HG02763 (cell line): ENCODE results near the gene GPD1.
"Not testable (repeated sequence)": the region's sequence is repeated elsewhere in the genome, so short reads cannot be mapped to it uniquely, and the experiment has no call there.

Experiments
- ATAC-seq: cut with Tn5 transposase; IDR thresholded peaks from one replicate; pipeline ENCODE4 v1.9.1; 2021; ENCODE audit warnings: mild to moderate bottlenecking, moderate library complexity; ENCODE audit not compliant: unreplicated experiment

GPD1 gene

DNA sequence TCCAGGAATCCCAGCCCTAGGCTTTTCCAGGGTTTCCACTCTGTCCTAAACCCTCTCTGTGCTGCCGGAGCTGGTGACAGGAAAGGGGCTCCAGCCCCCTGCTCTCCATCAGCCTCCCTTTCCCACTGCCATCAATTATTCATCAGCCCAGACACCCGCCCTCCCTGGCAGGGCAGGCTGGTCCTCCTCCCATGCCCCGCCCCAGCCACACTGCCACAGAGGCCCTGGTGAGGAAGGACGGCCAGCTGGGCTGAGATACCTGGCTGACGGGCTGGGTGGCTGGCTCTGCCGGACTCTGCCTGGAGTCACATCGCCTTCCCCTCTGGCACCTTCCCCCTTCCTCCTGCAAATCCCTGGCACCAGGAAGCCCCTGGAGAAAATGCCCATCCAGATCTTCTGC is 30.6 kb upstream of the GPD1 start:
- no peak for ATAC-seq

GRCh38 chr12:50073712-50074111 is 30.1 kb upstream of the GPD1 start:
- ATAC-seq = no peak

DNA sequence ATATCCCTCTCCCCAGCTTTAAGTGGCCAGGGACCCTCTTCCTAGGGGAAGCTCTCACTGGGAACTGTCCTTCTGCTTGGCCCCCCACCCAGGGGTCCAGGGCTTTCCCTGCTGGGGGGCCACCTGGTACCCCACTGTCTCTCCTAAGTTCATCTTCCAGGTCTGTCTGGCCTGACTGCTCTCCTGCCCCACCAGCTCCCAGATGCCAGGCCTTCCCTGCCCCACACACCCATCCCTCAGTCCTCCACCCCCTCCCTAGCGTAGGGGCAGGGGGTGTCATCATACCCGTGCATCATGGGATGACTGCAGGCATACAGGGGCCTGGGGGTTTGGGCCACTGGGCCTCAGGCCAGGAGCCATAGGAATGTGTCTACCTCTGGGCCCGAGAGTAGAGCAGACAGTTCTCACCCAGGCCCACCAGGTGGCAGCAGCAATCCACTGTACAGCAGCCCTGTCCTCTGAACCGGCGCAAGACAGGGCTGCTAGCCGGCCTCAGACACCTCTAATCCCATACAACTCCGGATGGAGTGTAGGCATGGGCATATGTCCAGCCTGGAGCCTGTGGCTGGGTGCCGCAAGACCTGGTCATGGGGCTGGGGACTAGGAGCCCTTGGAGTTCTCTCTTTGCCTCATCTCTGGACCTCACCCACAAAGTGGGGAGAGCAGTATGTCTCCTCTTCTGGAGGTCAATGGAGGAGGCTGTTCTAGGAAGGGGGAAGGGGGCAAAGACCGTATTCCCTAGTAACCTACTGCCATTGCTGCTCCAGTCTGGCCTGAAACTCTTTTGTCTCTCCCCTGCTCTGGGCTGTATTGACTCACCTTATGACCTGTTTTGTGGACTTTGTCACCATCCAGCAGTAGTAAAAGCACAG is 28.6 kb upstream of the GPD1 start:
- peak; percentile 43 for ATAC-seq

DNA sequence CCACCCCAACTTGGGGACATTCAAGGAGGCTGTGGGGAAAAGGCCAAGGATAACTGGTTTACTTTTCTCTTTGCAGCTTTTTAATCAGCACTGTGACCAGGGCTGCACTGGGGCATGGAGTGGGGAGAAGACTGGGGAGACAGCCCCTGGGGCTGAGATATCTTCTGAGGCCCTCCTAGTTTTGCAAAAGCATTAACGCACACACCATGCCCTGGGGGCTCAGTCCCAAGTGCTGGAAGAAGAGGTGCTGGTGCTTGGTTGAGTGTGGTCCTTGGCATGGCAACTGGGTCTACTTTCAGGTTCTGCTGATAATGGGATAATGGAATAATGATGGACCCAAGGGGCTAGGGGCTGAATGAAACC is 28.0 kb upstream of the GPD1 start:
- ATAC-seq = no peak

GRCh38 chr12:50077099-50077498 is 26.7 kb upstream of the GPD1 start:
- no peak for ATAC-seq

- no peak for ATAC-seq
Measured at GRCh38 chr12:50078281-50078680, 25.5 kb upstream of the GPD1 start.

GRCh38 chr12:50079771-50080170 is 24.0 kb upstream of the GPD1 start:
- ATAC-seq = no peak

- no peak for ATAC-seq
Measured at GRCh38 chr12:50081096-50081808, 22.6 kb upstream of the GPD1 start.

GRCh38 chr12:50082644-50083043 is 21.2 kb upstream of the GPD1 start:
- no peak for ATAC-seq

DNA sequence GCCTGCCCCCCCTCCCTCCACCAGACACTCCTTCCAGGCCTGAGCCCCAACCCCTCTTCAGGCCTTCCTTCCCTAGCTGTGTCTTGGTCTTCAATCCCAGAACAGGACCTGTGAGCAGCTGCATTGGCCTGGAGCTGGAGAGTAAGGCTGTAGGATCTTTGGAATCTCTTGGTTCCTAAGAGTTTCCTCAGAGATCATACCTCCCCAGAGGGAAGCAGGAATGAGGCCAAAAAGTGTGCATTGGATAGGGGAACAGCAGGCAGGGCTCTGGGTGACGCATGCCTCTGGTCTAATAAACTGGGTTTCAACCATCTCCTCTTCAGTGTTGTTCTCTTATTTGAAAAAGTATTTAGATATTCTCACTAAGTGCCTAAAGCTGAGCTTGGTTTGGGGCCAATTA is 20.5 kb upstream of the GPD1 start:
- ATAC-seq = no peak

DNA sequence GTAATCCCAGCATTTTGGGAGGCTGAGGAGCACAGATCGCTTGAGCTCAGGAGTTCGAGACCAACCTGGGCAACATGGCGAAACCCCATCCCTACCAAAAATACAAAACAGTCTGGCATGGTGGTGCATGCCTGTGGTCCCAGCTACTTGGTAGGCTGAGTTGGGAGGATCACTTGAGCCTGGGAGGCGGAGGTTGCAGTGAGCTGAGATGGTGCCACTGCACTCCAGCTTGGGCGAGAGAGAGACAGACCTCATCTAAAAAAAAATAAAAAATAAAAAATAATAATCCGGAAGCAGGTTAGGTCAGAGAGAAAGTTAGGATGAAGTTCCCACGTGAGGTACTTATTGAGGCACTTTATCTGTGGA is 19.4 kb upstream of the GPD1 start:
- ATAC-seq = not testable (repeated sequence)

- ATAC-seq = peak; percentile 87
Measured at GRCh38 chr12:50084775-50085614, 18.8 kb upstream of the GPD1 start, which contains the start of gene SMARCD1. TSS of gene SMARCD1 (plus strand) at chr12:50085342. CDS start at chr12:50085370, 28 bp downstream.

DNA sequence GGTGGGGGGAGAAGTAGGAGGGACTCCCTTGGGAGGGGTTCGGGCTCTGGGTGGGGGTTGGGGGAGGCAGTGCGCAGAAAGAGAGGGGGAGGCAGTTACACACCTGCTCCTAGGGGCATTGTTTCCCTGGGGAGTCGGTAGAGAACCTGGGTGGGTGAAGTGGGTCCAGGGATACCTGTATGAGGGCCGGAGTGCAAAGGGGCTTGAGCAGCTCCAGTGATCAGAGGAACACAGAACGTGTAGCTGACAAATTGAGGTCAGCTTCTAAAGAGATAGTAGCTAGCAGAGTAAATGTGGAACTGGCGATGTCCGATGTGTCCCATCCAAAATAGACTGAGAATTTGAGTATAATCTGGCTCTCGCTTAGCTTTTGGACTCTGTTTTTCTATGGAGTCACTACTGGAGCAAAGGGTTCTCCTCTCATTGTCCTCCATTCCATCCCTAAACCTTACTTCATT is 18.2 kb upstream of the GPD1 start:
- no peak for ATAC-seq

- ATAC-seq = no peak
Measured at GRCh38 chr12:50086148-50086547, 17.7 kb upstream of the GPD1 start.

DNA sequence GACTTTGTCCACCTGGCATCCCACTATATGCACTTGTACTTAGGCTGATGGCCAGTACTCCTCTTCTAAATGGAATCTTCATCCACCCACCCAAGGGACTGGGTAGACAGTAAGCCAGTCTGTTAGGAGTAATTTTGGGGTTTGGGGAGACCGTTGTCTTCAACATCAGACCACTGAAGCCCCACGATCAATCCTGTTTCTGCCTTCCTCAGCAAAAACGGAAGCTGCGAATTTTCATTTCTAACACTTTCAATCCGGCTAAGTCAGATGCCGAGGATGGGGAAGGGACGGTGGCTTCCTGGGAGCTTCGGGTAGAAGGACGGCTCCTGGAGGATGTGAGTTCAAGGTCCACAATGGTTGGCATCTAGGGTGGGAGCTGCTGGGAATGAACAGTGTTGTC is 16.7 kb upstream of the GPD1 start:
- no peak for ATAC-seq

DNA sequence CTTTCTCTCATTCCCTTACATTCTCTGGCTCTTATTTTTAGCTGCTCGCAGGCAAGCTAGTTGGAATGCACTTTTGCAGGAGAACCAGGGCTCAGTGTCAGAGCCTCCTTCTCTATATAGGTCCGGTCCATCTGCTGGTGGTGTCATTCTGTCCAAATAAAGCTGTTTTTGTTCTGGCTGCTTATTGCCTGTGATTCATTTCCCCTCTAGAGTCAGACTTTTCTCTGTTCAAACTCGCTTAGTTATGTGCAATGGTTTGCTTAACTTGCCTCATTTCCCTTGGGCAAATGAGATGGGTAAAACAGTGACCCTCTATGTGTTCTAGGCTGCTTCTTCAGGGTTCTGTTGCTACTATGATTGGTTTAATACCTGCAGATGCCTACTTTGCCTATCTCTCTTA is 15.8 kb upstream of the GPD1 start:
- ATAC-seq = no peak

DNA sequence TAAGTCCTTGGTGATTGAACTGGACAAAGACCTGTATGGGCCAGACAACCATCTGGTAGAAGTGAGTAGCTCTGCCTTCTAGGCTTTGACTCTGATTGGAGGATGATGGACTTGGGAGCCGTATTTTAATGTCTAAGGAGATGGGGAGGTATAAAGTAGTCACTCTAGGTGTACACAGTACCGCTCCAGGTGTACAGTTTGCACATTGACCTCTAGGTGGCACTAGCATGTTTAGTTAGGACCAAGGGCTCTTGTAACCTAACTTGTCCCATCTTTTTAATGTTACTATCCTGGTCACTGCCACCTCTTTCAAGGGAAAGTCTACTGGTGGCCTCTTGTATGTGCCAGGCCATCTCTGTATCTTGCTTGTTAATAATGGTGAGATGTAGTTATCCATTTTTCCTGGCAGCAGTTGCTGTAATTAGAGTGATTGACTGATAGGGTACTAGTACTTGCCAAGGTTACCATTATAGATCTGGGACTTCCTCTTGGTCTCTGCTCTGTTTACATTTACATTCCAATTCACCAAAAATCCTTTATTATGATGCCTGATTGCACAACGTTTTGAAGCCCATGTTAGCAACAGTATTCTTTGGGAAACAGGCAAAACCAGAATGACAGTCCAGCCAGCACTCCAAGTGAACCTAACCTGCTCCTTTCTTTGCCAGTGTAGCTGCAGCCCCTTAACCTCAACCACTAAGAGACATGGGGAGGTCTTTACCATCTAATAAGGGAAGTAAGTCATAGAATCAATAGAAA is 15.1 kb upstream of the GPD1 start:
- no peak for ATAC-seq

DNA sequence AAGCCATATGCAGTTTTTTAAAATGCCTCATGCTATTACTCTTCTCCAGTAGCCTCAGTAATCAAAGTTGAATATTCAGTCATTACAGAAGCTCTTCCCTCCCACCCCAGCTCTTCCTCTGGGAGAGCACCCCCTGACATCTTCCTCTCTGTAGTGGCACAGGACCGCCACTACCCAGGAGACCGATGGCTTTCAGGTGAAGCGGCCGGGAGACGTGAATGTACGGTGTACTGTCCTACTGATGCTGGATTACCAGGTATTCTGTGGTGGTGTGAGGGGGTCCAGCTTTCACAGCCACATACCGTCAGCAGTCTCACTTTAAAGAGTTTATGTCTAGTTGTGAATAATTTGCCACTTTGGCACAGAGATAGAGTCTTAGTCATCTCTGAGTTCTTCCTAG is 14.1 kb upstream of the GPD1 start:
- ATAC-seq = no peak

- ATAC-seq = no peak
Measured at GRCh38 chr12:50090391-50090790, 13.4 kb upstream of the GPD1 start.

DNA sequence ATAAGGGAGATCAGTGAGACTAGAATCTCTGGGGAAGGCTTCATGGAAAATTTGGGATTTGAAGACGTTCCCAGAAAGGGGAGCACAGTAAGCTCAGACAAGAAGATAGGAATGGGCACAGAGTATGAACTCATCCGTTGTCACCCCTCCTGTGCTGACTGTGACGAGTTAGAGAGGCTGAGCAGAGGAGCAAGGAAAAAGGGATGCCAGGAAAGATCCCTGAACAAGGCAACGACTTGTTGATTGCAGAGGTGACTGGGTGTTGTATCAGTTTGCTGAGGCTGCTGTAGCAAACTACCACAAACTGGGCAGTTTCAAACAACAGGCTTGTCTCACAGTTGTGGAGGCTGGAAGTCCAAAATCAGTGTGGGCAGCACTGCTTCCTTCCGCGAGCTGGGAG is 5.9 kb upstream of the GPD1 start:
- ATAC-seq = no peak
